ENCODE data around the gene NT5C3A. TPM values are rescaled to one million over a fixed set of nuclear protein-coding genes. Genes with fewer than 3 reads are reported as not detected.

Gene NT5C3A
- total and polyA plus RNA-seq, 9 donors: 18.5 to 32.4 (median 24.0) TPM

GRCh38 chr7:33076737-33077136 lies 14.2 kb upstream of the NT5C3A start:
- Histone ChIP-seq H3K9me3 (replicated peaks; ENCODE audit: control insufficient read depth, low read depth, low read length) (no peaks in the 10 kb centered on the region), H3K27ac (ENCODE audit: low read length) (no peak overlapping the region), H3K4me3 (ENCODE audit: low read length) (no peak overlapping the region), H3K36me3 (ENCODE audit: control insufficient read depth, insufficient read depth, low read length) (no peaks in the 10 kb centered on the region), H3K4me1 (ENCODE audit: control insufficient read depth, insufficient read depth, low read length) (no peaks in the 10 kb centered on the region), H3K27me3 (ENCODE audit: control insufficient read depth, insufficient read depth, low read length) (peaks cover 5% of the 10 kb centered on the region)
- no peak for DNase-seq
- WGBS (ENCODE audit: insufficient coverage): 100% methylated on average over 1 of the region's 3 CpGs

- Histone ChIP-seq H3K27me3 (ENCODE audit: control insufficient read depth, insufficient read depth, low read length) (peaks cover 5% of the 10 kb centered on the region), H3K27ac (ENCODE audit: low read length) (no peak overlapping the region), H3K36me3 (ENCODE audit: control insufficient read depth, insufficient read depth, low read length) (no peaks in the 10 kb centered on the region), H3K4me3 (ENCODE audit: low read length) (no peak overlapping the region), H3K9me3 (replicated peaks; ENCODE audit: control insufficient read depth, low read depth, low read length) (no peaks in the 10 kb centered on the region), H3K4me1 (ENCODE audit: control insufficient read depth, insufficient read depth, low read length) (no peaks in the 10 kb centered on the region)
- WGBS (ENCODE audit: insufficient coverage): no CpG with 5 or more reads among the region's 3 CpGs
- no peak for DNase-seq
Observed at GRCh38 chr7:33075818-33076518, 13.4 kb upstream of the NT5C3A start.

DNA sequence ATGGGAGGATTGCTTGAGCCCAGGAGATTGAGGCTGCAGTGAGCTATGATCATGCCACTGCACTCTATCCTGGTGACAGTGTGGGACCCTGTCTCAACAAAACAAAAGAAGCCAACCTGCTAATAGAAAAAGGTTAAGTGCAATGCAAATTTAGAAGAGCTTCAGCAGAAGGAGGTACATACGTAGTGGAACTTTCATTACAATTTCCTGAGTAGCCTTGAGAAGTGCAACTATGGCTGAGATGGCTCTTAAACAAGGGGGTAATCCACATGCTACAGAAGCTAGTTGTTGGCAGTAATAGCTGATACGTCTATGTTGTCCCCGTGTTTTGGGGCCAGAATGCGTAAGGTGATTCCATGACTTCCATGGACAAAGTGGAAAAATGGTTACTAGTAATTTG lies 10.7 kb upstream of the NT5C3A start:
- no peaks in the 10 kb centered on the region for H3K4me1 ChIP-seq (ENCODE audit: control insufficient read depth, insufficient read depth, low read length)
- H3K27me3 ChIP-seq (ENCODE audit: control insufficient read depth, insufficient read depth, low read length): peaks cover 5% of the 10 kb centered on the region
- no peak overlapping the region for H3K4me3 ChIP-seq (ENCODE audit: low read length)
- no peak overlapping the region for H3K27ac ChIP-seq (ENCODE audit: low read length)
- no peak for DNase-seq
- no peaks in the 10 kb centered on the region for H3K36me3 ChIP-seq (ENCODE audit: control insufficient read depth, insufficient read depth, low read length)
- H3K9me3 ChIP-seq (replicated peaks; ENCODE audit: control insufficient read depth, low read depth, low read length): peaks cover 10% of the 10 kb centered on the region
- WGBS (ENCODE audit: insufficient coverage): 78% methylated on average over 1 of the region's 4 CpGs

- peak; percentile 47 for DNase-seq
- no peak overlapping the region for H3K4me3 ChIP-seq (ENCODE audit: low read length)
- no peak overlapping the region for H3K27ac ChIP-seq (ENCODE audit: low read length)
- peaks cover 5% of the 10 kb centered on the region for H3K27me3 ChIP-seq (ENCODE audit: control insufficient read depth, insufficient read depth, low read length)
- peaks cover 10% of the 10 kb centered on the region for H3K9me3 ChIP-seq (replicated peaks; ENCODE audit: control insufficient read depth, low read depth, low read length)
- H3K4me1 ChIP-seq (ENCODE audit: control insufficient read depth, insufficient read depth, low read length): no peaks in the 10 kb centered on the region
- 60% methylated on average over 1 of the region's 2 CpGs for WGBS (ENCODE audit: insufficient coverage)
- no peaks in the 10 kb centered on the region for H3K36me3 ChIP-seq (ENCODE audit: control insufficient read depth, insufficient read depth, low read length)
Observed at GRCh38 chr7:33072471-33072870, 9.9 kb upstream of the NT5C3A start.

DNA sequence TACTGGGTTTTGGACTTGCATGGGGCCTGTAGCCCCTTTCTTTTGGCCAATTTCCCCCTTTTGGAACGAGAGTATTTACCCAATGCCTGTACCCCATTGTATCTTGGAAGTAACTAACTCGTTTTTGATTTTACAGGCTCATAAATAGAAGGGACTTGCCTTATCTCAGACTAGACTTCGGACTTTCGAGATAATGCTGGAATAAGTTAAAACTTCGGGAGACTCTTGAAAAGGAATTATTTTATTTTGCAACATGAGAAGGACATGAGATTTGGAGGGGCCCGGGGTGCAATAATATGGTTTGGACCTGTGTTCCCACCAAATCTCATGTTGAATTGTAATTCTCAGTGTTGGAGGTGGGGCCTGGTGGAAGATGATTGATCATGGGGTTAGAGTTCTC lies 8.3 kb upstream of the NT5C3A start:
- DNase-seq: no peak
- 87% methylated on average over 2 of the region's 6 CpGs for WGBS (ENCODE audit: insufficient coverage)
- no peaks in the 10 kb centered on the region for H3K36me3 ChIP-seq (ENCODE audit: control insufficient read depth, insufficient read depth, low read length)
- no peaks in the 10 kb centered on the region for H3K4me1 ChIP-seq (ENCODE audit: control insufficient read depth, insufficient read depth, low read length)
- H3K9me3 ChIP-seq (replicated peaks; ENCODE audit: control insufficient read depth, low read depth, low read length): peaks cover 13% of the 10 kb centered on the region
- H3K27me3 ChIP-seq (ENCODE audit: control insufficient read depth, insufficient read depth, low read length): no peaks in the 10 kb centered on the region
- no peak overlapping the region for H3K27ac ChIP-seq (ENCODE audit: low read length)
- H3K4me3 ChIP-seq (ENCODE audit: low read length): no peak overlapping the region

DNA sequence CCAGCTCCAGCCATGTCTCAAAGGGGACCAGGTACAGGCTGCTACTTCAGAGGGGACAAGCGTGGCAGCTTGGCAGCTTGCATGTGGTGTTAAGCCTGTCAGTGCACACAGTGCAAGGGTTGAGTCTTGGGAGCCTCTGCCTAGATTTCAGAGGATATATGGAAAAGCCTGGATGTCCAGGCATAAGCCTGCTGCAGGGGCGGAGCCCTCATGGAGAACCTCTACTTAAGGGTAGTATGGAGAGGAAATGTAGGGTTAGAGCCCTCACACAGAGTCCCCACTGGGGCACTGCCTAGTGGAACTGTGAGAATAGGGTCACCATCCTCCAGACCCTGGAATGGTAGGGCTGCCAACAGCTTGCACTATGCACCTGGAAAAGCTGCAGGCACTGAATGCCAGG lies 7.7 kb upstream of the NT5C3A start:
- whole genome bisulfite sequencing (ENCODE audit: insufficient coverage): 100% methylated on average over 1 of the region's 2 CpGs
- H3K4me1 ChIP-seq (ENCODE audit: control insufficient read depth, insufficient read depth, low read length): no peaks in the 10 kb centered on the region
- no peak for DNase-seq

GRCh38 chr7:33067921-33068320 lies 5.3 kb upstream of the NT5C3A start:
- no peak overlapping the region for H3K27ac ChIP-seq (ENCODE audit: low read length)
- no CpG with 5 or more reads among the region's 1 CpG for WGBS (ENCODE audit: insufficient coverage)
- peaks cover 2% of the 10 kb centered on the region for H3K4me1 ChIP-seq (ENCODE audit: control insufficient read depth, insufficient read depth, low read length)
- H3K9me3 ChIP-seq (replicated peaks; ENCODE audit: control insufficient read depth, low read depth, low read length): peaks cover 15% of the 10 kb centered on the region
- H3K4me3 ChIP-seq (ENCODE audit: low read length): no peak overlapping the region
- no peak for DNase-seq
- H3K36me3 ChIP-seq (ENCODE audit: control insufficient read depth, insufficient read depth, low read length): no peaks in the 10 kb centered on the region
- H3K27me3 ChIP-seq (ENCODE audit: control insufficient read depth, insufficient read depth, low read length): no peaks in the 10 kb centered on the region

More for the DNA sequence above, 7.7 kb upstream of the NT5C3A start:
- H3K9me3 ChIP-seq (replicated peaks; ENCODE audit: control insufficient read depth, low read depth, low read length): peaks cover 15% of the 10 kb centered on the region
- no peak overlapping the region for H3K27ac ChIP-seq (ENCODE audit: low read length)
- no peak overlapping the region for H3K4me3 ChIP-seq (ENCODE audit: low read length)
- H3K27me3 ChIP-seq (ENCODE audit: control insufficient read depth, insufficient read depth, low read length): no peaks in the 10 kb centered on the region
- H3K36me3 ChIP-seq (ENCODE audit: control insufficient read depth, insufficient read depth, low read length): no peaks in the 10 kb centered on the region

DNA sequence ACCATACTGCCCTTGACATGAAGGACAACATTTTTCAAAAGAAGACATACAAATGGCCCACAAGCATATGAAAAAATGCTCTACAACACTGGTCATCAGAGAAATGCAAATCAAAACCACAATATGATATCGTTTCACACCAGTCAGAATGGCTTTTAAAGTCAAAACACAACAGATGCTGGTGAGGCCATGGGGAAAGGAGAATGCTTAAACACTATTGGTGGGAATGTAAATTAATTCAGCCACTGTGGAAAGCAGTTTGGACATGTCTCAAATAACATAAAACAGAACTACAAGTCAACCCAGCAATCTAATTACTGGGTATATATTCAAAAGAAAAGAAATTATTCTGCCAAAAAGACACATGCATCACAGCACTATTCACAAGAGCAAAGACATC lies 4.2 kb upstream of the NT5C3A start:
- H3K36me3 ChIP-seq (ENCODE audit: control insufficient read depth, insufficient read depth, low read length): no peaks in the 10 kb centered on the region
- no CpG with 5 or more reads among the region's 1 CpG for WGBS (ENCODE audit: insufficient coverage)
- no peak overlapping the region for H3K4me3 ChIP-seq (ENCODE audit: low read length)
- no peaks in the 10 kb centered on the region for H3K27me3 ChIP-seq (ENCODE audit: control insufficient read depth, insufficient read depth, low read length)
- H3K4me1 ChIP-seq (ENCODE audit: control insufficient read depth, insufficient read depth, low read length): peaks cover 2% of the 10 kb centered on the region
- peaks cover 15% of the 10 kb centered on the region for H3K9me3 ChIP-seq (replicated peaks; ENCODE audit: control insufficient read depth, low read depth, low read length)
- no peak for DNase-seq
- no peak overlapping the region for H3K27ac ChIP-seq (ENCODE audit: low read length)

- Histone ChIP-seq H3K36me3 (ENCODE audit: control insufficient read depth, insufficient read depth, low read length) (no peaks in the 10 kb centered on the region), H3K27ac (ENCODE audit: low read length) (no peak overlapping the region), H3K9me3 (replicated peaks; ENCODE audit: control insufficient read depth, low read depth, low read length) (peaks cover 15% of the 10 kb centered on the region), H3K27me3 (ENCODE audit: control insufficient read depth, insufficient read depth, low read length) (no peaks in the 10 kb centered on the region), H3K4me1 (ENCODE audit: control insufficient read depth, insufficient read depth, low read length) (peaks cover 6% of the 10 kb centered on the region), H3K4me3 (ENCODE audit: low read length) (no peak overlapping the region)
- WGBS (ENCODE audit: insufficient coverage): no CpG with 5 or more reads among the region's 1 CpG
- DNase-seq: no peak
Observed at GRCh38 chr7:33065981-33066380, 3.4 kb upstream of the NT5C3A start.

- WGBS (ENCODE audit: insufficient coverage): under 1% methylated on average over 37 of the region's 50 CpGs
Observed at GRCh38 chr7:33062782-33063443, 337 bp upstream of the NT5C3A start.

More at GRCh38 chr7:33062782-33063443, 337 bp upstream of the NT5C3A start:
- Histone ChIP-seq H3K4me1 (ENCODE audit: control insufficient read depth, insufficient read depth, low read length) (peaks cover 7% of the 10 kb centered on the region), H3K4me3 (ENCODE audit: low read length) (peak overlapping the region; percentile 75), H3K9me3 (replicated peaks; ENCODE audit: control insufficient read depth, low read depth, low read length) (peaks cover 4% of the 10 kb centered on the region), H3K27me3 (ENCODE audit: control insufficient read depth, insufficient read depth, low read length) (no peaks in the 10 kb centered on the region), H3K27ac (ENCODE audit: low read length) (peak overlapping the region; percentile 91), H3K36me3 (ENCODE audit: control insufficient read depth, insufficient read depth, low read length) (no peaks in the 10 kb centered on the region)
- DNase-seq: peak; percentile 98
